Osteocyte (in vitro differentiated cells): ENCODE data around the gene CHKA. TPM values are rescaled to one million over a fixed set of nuclear protein-coding genes. Genes with fewer than 3 reads are reported as not detected.

Source experiments
- DNase-seq: peaks from one replicate; pipeline ENCODE4 v3.0.0; 2021; ENCODE audit warnings: mixed read lengths; ENCODE audit not compliant: unreplicated experiment; ENCODE audit errors: extremely low spot score
- H3K27ac Mint-ChIP-seq: one replicate; pipeline ENCODE4 v1.8.0; 2021; ENCODE audit warnings: mild to moderate bottlenecking, mixed read lengths; ENCODE audit not compliant: unreplicated experiment
- H3K27me3 Mint-ChIP-seq: one replicate; pipeline ENCODE4 v1.8.0; 2021; ENCODE audit warnings: mixed read lengths; ENCODE audit not compliant: unreplicated experiment
- H3K36me3 Mint-ChIP-seq: one replicate; pipeline ENCODE4 v1.8.0; 2021; ENCODE audit warnings: mixed read lengths; ENCODE audit not compliant: unreplicated experiment
- H3K4me1 Mint-ChIP-seq: one replicate; pipeline ENCODE4 v1.8.0; 2021; ENCODE audit warnings: mixed read lengths; ENCODE audit not compliant: unreplicated experiment
- H3K4me3 Mint-ChIP-seq: one replicate; pipeline ENCODE4 v1.8.0; 2021; ENCODE audit warnings: mild to moderate bottlenecking, moderate library complexity, mixed read lengths; ENCODE audit not compliant: unreplicated experiment
- H3K9me3 Mint-ChIP-seq: one replicate; pipeline ENCODE4 v1.8.0; 2021; ENCODE audit warnings: mixed read lengths; ENCODE audit not compliant: unreplicated experiment
- total RNA-seq: library from RNA; stranded (reverse); gene quantifications from 2 replicates; pipeline ENCODE4 v1.2.1, GENCODE V29; 2021
- TF ChIP-seq, protein P1 (sequence below): fragments of 200-600 bp; sonication (generic); IDR thresholded peaks from 2 replicates; pipeline ENCODE4 v1.5.0; 2021; ENCODE audit warnings: antibody characterized with exemption, mild to moderate bottlenecking, moderate library complexity

The CHKA gene
- total RNA-seq, 1 donor from 2014 or later, result 38.0 TPM

DNA sequence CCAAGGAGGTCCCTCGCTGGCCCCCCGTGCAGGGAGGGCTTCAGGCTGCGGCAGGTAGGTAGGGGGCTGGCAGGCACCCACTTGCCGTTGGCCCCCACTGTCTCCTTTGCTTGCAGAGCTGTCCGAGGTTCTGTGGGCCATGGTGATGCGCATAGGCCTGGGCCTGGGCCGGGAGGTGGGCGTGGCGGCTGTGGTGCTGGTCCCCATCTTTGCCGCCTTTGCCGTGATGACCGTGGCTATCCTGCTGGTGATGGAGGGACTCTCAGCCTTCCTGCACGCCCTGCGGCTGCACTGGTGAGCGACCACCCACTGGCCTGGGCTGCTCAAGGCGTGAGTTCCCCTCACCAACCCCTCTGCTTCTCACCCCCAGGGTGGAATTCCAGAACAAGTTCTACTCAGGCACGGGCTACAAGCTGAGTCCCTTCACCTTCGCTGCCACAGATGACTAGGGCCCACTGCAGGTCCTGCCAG, 70.8 kb downstream of the CHKA start:
- Mint-ChIP-seq H3K27me3 (no peaks in the 10 kb centered on the region), H3K4me1 (peaks cover 7% of the 10 kb centered on the region), H3K27ac (no peak overlapping the region), H3K4me3 (no peak overlapping the region), H3K9me3 (no peaks in the 10 kb centered on the region), H3K36me3 (no peaks in the 10 kb centered on the region)
- no peak for DNase-seq
- TF ChIP-seq, protein P1, sequence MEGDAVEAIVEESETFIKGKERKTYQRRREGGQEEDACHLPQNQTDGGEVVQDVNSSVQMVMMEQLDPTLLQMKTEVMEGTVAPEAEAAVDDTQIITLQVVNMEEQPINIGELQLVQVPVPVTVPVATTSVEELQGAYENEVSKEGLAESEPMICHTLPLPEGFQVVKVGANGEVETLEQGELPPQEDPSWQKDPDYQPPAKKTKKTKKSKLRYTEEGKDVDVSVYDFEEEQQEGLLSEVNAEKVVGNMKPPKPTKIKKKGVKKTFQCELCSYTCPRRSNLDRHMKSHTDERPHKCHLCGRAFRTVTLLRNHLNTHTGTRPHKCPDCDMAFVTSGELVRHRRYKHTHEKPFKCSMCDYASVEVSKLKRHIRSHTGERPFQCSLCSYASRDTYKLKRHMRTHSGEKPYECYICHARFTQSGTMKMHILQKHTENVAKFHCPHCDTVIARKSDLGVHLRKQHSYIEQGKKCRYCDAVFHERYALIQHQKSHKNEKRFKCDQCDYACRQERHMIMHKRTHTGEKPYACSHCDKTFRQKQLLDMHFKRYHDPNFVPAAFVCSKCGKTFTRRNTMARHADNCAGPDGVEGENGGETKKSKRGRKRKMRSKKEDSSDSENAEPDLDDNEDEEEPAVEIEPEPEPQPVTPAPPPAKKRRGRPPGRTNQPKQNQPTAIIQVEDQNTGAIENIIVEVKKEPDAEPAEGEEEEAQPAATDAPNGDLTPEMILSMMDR, result no peak

DNA sequence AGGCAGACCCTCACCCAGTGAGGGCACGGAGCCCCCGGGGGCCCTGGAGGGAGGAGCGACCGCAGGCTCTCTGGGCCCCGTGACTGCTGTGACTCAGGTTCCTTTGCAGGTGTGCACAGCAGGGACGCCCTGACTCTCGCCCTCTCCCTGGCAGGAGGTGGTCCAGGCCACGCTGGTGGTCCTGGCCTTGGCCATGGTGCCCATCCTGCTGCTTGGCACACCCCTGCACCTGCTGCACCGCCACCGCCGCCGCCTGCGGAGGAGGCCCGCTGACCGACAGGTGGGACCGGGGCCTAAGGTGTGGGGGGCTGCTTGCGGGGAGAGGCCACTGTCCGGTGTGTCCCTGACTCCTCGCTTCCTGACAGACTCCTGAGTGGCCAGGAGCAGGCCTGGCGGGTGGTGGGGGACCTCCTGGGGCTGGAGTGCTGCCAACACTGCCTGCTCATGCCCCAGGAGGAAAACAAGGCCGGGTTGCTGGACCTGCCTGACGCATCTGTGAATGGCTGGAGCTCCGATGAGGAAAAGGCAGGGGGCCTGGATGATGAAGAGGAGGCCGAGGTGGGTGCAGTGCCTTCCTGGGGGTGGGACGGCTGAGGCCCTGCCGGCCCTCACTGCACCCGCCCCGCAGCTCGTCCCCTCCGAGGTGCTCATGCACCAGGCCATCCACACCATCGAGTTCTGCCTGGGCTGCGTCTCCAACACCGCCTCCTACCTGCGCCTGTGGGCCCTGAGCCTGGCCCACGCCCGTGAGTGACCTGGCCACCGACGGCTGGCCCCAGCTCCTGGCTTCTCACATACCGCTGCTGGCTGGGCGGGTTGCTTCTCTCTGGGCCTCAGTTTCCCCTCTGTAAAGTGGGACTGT, 71.4 kb downstream of the CHKA start:
- DNase-seq, result no peak
- no peak overlapping the region for H3K27ac Mint-ChIP-seq
- H3K27me3 Mint-ChIP-seq, result no peaks in the 10 kb centered on the region
- TF ChIP-seq, protein P1, result no peak
- no peak overlapping the region for H3K4me3 Mint-ChIP-seq
- no peaks in the 10 kb centered on the region for H3K9me3 Mint-ChIP-seq
- H3K4me1 Mint-ChIP-seq, result peaks cover 7% of the 10 kb centered on the region
- no peaks in the 10 kb centered on the region for H3K36me3 Mint-ChIP-seq

DNA sequence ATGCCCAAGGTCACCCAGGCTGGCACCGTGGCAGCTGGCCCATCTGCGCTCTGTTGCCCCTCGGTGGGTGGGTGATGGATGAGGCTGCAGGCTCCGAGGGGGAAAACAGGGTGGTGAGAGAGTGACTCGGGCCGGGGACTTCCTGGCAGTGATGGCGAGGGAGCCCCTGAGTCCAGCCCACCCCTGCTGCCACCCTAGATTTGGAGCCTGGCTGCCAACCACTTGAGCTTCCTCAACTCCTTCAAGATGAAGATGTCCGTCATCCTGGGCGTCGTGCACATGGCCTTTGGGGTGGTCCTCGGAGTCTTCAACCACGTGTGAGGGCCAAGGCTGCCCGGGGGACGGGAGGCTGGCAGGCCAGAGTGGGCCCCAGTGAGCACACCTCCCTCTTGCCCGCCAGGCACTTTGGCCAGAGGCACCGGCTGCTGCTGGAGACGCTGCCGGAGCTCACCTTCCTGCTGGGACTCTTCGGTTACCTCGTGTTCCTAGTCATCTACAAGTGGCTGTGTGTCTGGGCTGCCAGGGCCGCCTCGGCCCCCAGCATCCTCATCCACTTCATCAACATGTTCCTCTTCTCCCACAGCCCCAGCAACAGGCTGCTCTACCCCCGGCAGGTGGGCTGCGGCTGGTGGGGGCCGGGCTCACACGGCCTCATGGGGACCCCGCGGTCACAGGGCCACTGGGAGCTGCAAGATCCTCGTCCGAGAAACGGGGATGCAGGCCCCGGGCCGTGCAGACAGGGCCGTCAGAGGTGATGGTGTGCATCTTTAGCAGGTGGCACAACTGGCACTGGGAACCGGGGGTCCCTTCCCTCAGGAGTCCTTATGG, 72.3 kb downstream of the CHKA start:
- TF ChIP-seq, protein P1, result no peak
- Mint-ChIP-seq H3K36me3 (no peaks in the 10 kb centered on the region), H3K4me3 (no peak overlapping the region), H3K27me3 (no peaks in the 10 kb centered on the region), H3K9me3 (no peaks in the 10 kb centered on the region), H3K4me1 (peaks cover 10% of the 10 kb centered on the region), H3K27ac (no peak overlapping the region)
- DNase-seq, result no peak

DNA sequence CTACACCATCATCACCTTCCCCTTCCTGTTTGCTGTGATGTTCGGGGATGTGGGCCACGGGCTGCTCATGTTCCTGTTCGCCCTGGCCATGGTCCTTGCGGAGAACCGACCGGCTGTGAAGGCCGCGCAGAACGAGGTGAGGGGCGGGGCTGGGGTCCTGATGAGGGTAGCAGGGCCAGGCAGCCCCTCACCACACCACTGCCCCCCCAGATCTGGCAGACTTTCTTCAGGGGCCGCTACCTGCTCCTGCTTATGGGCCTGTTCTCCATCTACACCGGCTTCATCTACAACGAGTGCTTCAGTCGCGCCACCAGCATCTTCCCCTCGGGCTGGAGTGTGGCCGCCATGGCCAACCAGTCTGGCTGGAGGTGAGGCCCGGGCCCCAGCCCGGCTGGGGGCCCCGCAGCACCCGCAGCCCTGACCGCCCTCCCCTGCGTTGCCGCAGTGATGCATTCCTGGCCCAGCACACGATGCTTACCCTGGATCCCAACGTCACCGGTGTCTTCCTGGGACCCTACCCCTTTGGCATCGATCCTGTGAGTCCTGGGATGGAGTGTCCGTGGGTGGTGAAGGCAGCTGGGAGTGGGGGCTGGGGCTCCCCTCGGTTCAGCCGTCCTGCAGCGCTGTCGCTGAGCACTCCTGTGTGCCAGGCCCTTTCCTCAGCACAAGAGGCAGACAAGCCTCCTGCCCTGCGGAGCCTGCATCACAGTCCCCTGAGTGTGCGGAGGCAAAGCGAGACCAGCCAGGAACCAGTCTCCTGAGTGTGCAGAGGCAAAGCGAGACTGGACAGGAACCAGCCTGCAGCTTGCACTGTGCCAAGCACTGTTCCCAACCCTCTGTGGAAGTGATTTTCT, 73.5 kb downstream of the CHKA start:
- Mint-ChIP-seq H3K4me1 (peaks cover 8% of the 10 kb centered on the region), H3K4me3 (no peak overlapping the region), H3K27ac (no peak overlapping the region), H3K9me3 (no peaks in the 10 kb centered on the region), H3K36me3 (no peaks in the 10 kb centered on the region), H3K27me3 (no peaks in the 10 kb centered on the region)
- TF ChIP-seq, protein P1, result no peak
- no peak for DNase-seq
